Uterus (tissue), 4 donors: Measurements from ENCODE around the gene GABRB3. TPM values are rescaled to one million over a fixed set of nuclear protein-coding genes. Genes with fewer than 3 reads are reported as not detected.

Experiments
- DNase-seq, 2 donors: peaks; one replicate each; pipeline ENCODE4 v3.0.0-alpha.2; 2019 to 2020
- H3K27ac ChIP-seq, 2 donors: fragments of 200-600 bp; sonication (generic); 1 replicate in 1 of 2; 2 replicates in 1 of 2; pipeline ENCODE4 v1.5.1; 2016 to 2018
- H3K27me3 ChIP-seq, 2 donors: fragments of 200-600 bp; sonication (generic); one replicate each; pipeline ENCODE4 v1.5.1; 2018 to 2019; ENCODE audit warnings: control low read depth in 1 of 2
- H3K36me3 ChIP-seq, 2 donors: fragments of 200-600 bp; sonication (generic); one replicate each; pipeline ENCODE4 v1.5.1; 2019; ENCODE audit warnings: control low read depth in 1 of 2
- H3K4me1 ChIP-seq, 2 donors: fragments of 200-600 bp; sonication (generic); one replicate each; pipeline ENCODE4 v1.5.1; 2018 to 2019; ENCODE audit warnings: control low read depth in 1 of 2
- H3K4me3 ChIP-seq, 2 donors: fragments of 200-600 bp; sonication (generic); 1 replicate in 1 of 2; 2 replicates in 1 of 2; pipeline ENCODE4 v1.5.1; 2018 to 2019; ENCODE audit warnings: mild to moderate bottlenecking in 1 of 2
- H3K9me3 ChIP-seq, 2 donors: fragments of 200-600 bp; sonication (generic); one replicate each; pipeline ENCODE4 v1.5.1; 2019; ENCODE audit warnings: control low read depth in 1 of 2
- POLR2A ChIP-seq, 2 donors: fragments of 450-650 bp; IDR thresholded peaks; one replicate each; pipeline ENCODE4 v1.6.1; 2016; ENCODE audit warnings: antibody characterized with exemption in 2 of 2, mild to moderate bottlenecking in 1 of 2, moderate library complexity in 1 of 2
- intact Hi-C: fragments of 100-400 bp; cut with DNase I; formaldehyde crosslinking; loops from one replicate; pipeline ENCODE4 v1.15.1; 2023; ENCODE audit warnings: low total_unique reads
- total RNA-seq, 4 donors: library from RNA; depleted of rRNA in 3 of 4; stranded (reverse); fragments of >200 nt in 3 of 4; gene quantifications; one replicate each; pipeline versions ENCODE4 v1.1.0 to v1.2.4, GENCODE V29; 2014 to 2023
- TF ChIP-seq, protein P1 (sequence below), 4 experiments: fragments of 200-600 bp in 2 of 4; fragments of 450-650 bp in 2 of 4; sonication (generic) in 2 of 4; IDR thresholded peaks; one replicate each; pipeline ENCODE4 v1.5.1; 2016 to 2019; ENCODE audit warnings: antibody characterized with exemption in 4 of 4, mild to moderate bottlenecking in 2 of 4, moderate library complexity in 1 of 4
- donor health status: DM: yes; HTN: yes; CAD: no.

GABRB3 gene
- total RNA-seq, 4 donors from 2014 or later = 1.7 to 6.2 (median 1.8) TPM; not detected in 1

GRCh38 chr15:26738996-26739395, 33.9 kb downstream of the GABRB3 start:
- no peak for DNase-seq
- intact Hi-C loops = no loop called here
- Histone ChIP-seq H3K27ac (no peak overlapping the region), H3K9me3 (no peaks in the 10 kb centered on the region), H3K27me3 (no peaks in the 10 kb centered on the region), H3K4me1 (no peaks in the 10 kb centered on the region), H3K36me3 (no peaks in the 10 kb centered on the region), H3K4me3 (no peak overlapping the region)
- no peak for TF ChIP-seq POLR2A (IDR thresholded peaks at IDR 0.05)
- TF ChIP-seq, protein P1, sequence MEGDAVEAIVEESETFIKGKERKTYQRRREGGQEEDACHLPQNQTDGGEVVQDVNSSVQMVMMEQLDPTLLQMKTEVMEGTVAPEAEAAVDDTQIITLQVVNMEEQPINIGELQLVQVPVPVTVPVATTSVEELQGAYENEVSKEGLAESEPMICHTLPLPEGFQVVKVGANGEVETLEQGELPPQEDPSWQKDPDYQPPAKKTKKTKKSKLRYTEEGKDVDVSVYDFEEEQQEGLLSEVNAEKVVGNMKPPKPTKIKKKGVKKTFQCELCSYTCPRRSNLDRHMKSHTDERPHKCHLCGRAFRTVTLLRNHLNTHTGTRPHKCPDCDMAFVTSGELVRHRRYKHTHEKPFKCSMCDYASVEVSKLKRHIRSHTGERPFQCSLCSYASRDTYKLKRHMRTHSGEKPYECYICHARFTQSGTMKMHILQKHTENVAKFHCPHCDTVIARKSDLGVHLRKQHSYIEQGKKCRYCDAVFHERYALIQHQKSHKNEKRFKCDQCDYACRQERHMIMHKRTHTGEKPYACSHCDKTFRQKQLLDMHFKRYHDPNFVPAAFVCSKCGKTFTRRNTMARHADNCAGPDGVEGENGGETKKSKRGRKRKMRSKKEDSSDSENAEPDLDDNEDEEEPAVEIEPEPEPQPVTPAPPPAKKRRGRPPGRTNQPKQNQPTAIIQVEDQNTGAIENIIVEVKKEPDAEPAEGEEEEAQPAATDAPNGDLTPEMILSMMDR (IDR thresholded peaks at IDR 0.05) = no peak

DNA sequence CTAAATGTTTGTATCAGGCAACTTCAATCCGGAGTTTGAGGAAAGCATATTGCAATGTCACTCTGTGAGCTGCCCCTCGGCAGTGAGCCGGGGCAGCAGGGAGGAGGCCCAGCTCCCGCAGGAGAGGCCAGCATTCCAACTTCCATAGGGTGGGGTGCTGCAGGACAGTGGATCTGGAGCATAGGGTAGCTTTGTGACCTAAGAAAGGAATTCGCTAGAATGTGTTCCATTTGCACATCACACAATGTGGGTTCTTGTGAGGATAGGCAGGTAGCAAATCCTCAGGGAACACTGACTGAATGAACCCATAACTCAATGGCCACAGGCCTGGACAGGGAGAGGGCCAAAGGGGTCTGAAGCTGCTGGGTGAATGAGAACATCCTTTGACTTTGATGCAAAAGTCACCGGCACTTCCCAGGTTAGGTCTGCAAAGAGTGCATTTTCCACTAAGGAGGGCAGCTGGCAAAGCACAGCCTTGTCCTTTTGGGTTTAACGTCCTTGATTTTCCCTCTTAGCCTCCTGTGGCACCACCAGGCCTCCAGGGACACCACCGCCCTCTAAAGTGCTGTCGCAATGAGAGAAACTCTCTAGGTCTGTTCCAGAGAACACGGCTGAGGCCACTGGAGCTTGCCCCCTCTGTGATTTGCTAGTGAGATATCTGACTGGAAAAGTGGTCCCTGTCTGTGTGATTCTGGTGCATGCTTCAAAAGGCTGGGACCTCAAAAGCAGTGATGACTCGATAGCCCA, 36.2 kb downstream of the GABRB3 start:
- Histone ChIP-seq H3K27ac (no peak overlapping the region), H3K9me3 (peaks cover 0 to 8% of the 10 kb centered on the region in 2 donors), H3K4me1 (no peaks in the 10 kb centered on the region), H3K4me3 (no peak overlapping the region), H3K36me3 (no peaks in the 10 kb centered on the region), H3K27me3 (no peaks in the 10 kb centered on the region)
- DNase-seq = no peak
- TF ChIP-seq, protein P1 (IDR thresholded peaks at IDR 0.05) = no peak
- no peak for TF ChIP-seq POLR2A (IDR thresholded peaks at IDR 0.05)
- intact Hi-C loops = no loop called here

DNA sequence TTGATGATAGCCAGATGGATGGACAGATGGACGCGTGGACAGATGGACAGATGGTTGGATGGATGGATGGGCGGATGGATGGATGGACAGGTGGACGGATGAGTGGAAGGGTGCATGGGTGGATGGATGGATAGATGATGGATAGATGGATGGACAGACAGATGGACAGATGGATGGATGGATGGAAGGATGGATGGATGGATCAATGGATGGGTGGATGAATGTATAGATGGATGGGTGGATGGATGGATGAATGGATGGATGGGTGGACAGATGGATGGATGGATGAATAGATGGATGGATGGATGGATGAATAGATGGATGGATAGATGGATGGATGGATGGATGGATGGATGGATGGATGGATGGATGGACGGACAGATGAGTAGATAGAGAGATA, 40.9 kb downstream of the GABRB3 start:
- DNase-seq = no peak
- Histone ChIP-seq H3K4me3 (no peak overlapping the region), H3K27me3 (no peaks in the 10 kb centered on the region), H3K27ac (no peak overlapping the region), H3K36me3 (no peaks in the 10 kb centered on the region), H3K9me3 (peaks cover 0 to 8% of the 10 kb centered on the region in 2 donors), H3K4me1 (no peaks in the 10 kb centered on the region)
- intact Hi-C loops = no loop called here
- no peak for TF ChIP-seq POLR2A (IDR thresholded peaks at IDR 0.05)
- TF ChIP-seq, protein P1 (IDR thresholded peaks at IDR 0.05) = no peak

DNA sequence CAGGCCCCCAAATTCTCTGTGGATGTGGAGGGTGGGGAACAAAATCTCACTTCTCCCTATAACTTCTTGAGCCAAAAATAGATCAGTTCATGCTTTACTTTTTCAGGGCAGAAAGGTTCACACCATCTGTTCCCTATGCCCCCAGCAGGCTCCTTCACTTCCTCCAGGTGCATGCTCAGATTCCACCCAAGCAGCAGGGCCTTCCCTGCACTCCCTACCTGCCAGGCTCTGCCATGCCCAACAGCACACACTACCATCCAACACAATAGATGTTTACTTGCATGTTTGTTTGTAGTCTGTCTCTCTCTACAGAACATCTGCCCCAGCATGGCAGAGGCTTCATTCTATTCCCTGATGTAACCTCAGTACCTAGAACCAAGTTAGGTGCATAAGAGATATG, 43.3 kb downstream of the GABRB3 start:
- H3K9me3 ChIP-seq = peaks cover 0 to 8% of the 10 kb centered on the region in 2 donors
- H3K36me3 ChIP-seq = no peaks in the 10 kb centered on the region
- H3K27ac ChIP-seq = no peak overlapping the region
- no peak overlapping the region for H3K4me3 ChIP-seq
- H3K27me3 ChIP-seq = no peaks in the 10 kb centered on the region
- TF ChIP-seq POLR2A (IDR thresholded peaks at IDR 0.05) = no peak
- intact Hi-C loops = no loop called here
- DNase-seq = no peak
- H3K4me1 ChIP-seq = no peaks in the 10 kb centered on the region

DNA sequence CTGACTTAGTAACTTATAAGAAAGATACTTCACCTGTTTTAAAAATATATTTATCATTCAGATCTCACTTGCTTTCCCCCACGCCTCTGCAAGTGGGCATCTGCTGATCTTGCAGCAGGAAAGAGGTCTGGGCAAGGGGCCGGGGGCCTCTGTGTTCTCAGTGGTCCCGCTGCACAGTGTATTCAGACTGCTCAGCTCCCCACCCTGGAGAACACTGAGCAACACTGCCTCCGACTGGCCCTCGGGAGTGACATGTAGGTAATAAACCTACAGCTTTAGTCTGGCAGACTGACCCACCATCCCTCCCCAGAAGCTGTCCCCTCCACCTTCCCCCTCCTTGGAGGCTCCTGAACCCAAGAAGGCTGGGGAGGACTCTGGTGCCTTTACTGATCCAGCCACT, 43.8 kb downstream of the GABRB3 start:
- Histone ChIP-seq H3K36me3 (no peaks in the 10 kb centered on the region), H3K4me1 (no peaks in the 10 kb centered on the region), H3K27me3 (no peaks in the 10 kb centered on the region), H3K4me3 (no peak overlapping the region), H3K9me3 (peaks cover 0 to 8% of the 10 kb centered on the region in 2 donors), H3K27ac (no peak overlapping the region)
- no peak for TF ChIP-seq POLR2A (IDR thresholded peaks at IDR 0.05)
- TF ChIP-seq, protein P1 (IDR thresholded peaks at IDR 0.05) = no peak
- no peak for DNase-seq
- intact Hi-C loops = no loop called here
